Trophoblast cell (in vitro differentiated cells and primary cell): Measurements from ENCODE around the gene ITPK1.

Experiments
- DNase-seq, 2 donors: peaks; one replicate each; pipeline ENCODE4 v3.0.0-alpha.2; 2016
- H2AFZ ChIP-seq: 2 replicates; pipeline ENCODE4 v1.6.1; 2013; ENCODE audit warnings: low read length, moderate library complexity, mild to moderate bottlenecking; ENCODE audit not compliant: insufficient read depth, poor library complexity
- H2AK5ac ChIP-seq: 2 replicates; pipeline ENCODE4 v1.6.1; 2013; ENCODE audit warnings: mild to moderate bottlenecking, low read length
- H2BK120ac ChIP-seq: 2 replicates; pipeline ENCODE4 v1.6.1; 2013; ENCODE audit warnings: low read length, mild to moderate bottlenecking, moderate library complexity; ENCODE audit not compliant: insufficient read depth, poor library complexity
- H2BK12ac ChIP-seq: 2 replicates; pipeline ENCODE4 v1.6.1; 2013; ENCODE audit warnings: mild to moderate bottlenecking, low read length, moderate library complexity
- H2BK5ac ChIP-seq: 2 replicates; pipeline ENCODE4 v1.6.1; 2013; ENCODE audit warnings: low read length, low read depth, moderate library complexity, mild to moderate bottlenecking; ENCODE audit not compliant: poor library complexity
- H3K14ac ChIP-seq: 2 replicates; pipeline ENCODE4 v1.6.1; 2013; ENCODE audit warnings: mild to moderate bottlenecking, low read length
- H3K18ac ChIP-seq: 2 replicates; pipeline ENCODE4 v1.6.1; 2013; ENCODE audit warnings: mild to moderate bottlenecking, low read length
- H3K23ac ChIP-seq: 2 replicates; pipeline ENCODE4 v1.6.1; 2013; ENCODE audit warnings: low read length
- H3K27ac ChIP-seq: 2 replicates; pipeline ENCODE4 v1.5.1; 2013; ENCODE audit warnings: low read depth, mild to moderate bottlenecking, inconsistent platforms, low read length, moderate library complexity
- H3K27me3 ChIP-seq: 2 replicates; pipeline ENCODE4 v1.6.1; 2013; ENCODE audit warnings: inconsistent platforms, mild to moderate bottlenecking, low read length, moderate library complexity; ENCODE audit not compliant: insufficient read depth
- H3K36me3 ChIP-seq, 2 experiments: 1 replicate in 1 of 2; 2 replicates in 1 of 2; pipeline ENCODE4 v1.6.1; 2013; ENCODE audit warnings: low read length in 2 of 2, mild to moderate bottlenecking in 2 of 2, moderate library complexity in 1 of 2; ENCODE audit not compliant: insufficient read depth in 2 of 2, control insufficient read depth in 1 of 2
- H3K4ac ChIP-seq: 2 replicates; pipeline ENCODE4 v1.6.1; 2013; ENCODE audit warnings: low read depth, mild to moderate bottlenecking, low read length, moderate library complexity
- H3K4me1 ChIP-seq, 2 experiments: 1 replicate in 1 of 2; 2 replicates in 1 of 2; pipeline ENCODE4 v1.6.1; 2013; ENCODE audit warnings: low read length in 2 of 2, mild to moderate bottlenecking in 2 of 2, moderate library complexity in 1 of 2; ENCODE audit not compliant: insufficient read depth in 2 of 2, control insufficient read depth in 1 of 2
- H3K4me2 ChIP-seq: 2 replicates; pipeline ENCODE4 v1.6.1; 2013; ENCODE audit warnings: inconsistent platforms, mild to moderate bottlenecking, low read length, moderate library complexity
- H3K4me3 ChIP-seq: 2 replicates; pipeline ENCODE4 v1.5.1; 2013; ENCODE audit warnings: mild to moderate bottlenecking, low read depth, low read length, inconsistent platforms
- H3K79me1 ChIP-seq: one replicate; pipeline ENCODE4 v1.6.1; 2013; ENCODE audit warnings: low read length
- H3K79me2 ChIP-seq: 2 replicates; pipeline ENCODE4 v1.6.1; 2013; ENCODE audit warnings: low read length, mild to moderate bottlenecking; ENCODE audit not compliant: control insufficient read depth, insufficient read depth, poor library complexity
- H3K9ac ChIP-seq: 2 replicates; pipeline ENCODE4 v1.6.1; 2013; ENCODE audit warnings: mild to moderate bottlenecking, low read length
- H3K9me3 ChIP-seq: 2 replicates; pipeline ENCODE4 v1.6.1; 2013; ENCODE audit warnings: low read depth, mild to moderate bottlenecking, control low read depth, inconsistent platforms, low read length; ENCODE audit not compliant: insufficient read depth
- H4K12ac ChIP-seq: 2 replicates; pipeline ENCODE4 v1.6.1; 2013; ENCODE audit warnings: low read depth, mild to moderate bottlenecking, low read length, moderate library complexity
- H4K8ac ChIP-seq: 2 replicates; pipeline ENCODE4 v1.6.1; 2013; ENCODE audit warnings: low read depth, mild to moderate bottlenecking, low read length, moderate library complexity
- H4K91ac ChIP-seq: one replicate; pipeline ENCODE4 v1.6.1; 2013; ENCODE audit warnings: low read depth, mild to moderate bottlenecking, low read length, moderate library complexity
- WGBS: extraction: QIAGEN DNeasy Blood & Tissue Kit; methylation state at CpG from one replicate; pipeline ENCODE4 v1.1.7; 2013; ENCODE audit warnings: missing lambda C conversion rate; ENCODE audit not compliant: insufficient read length, insufficient coverage; ENCODE audit errors: extremely low coverage; 5-methylcytosine and 5-hydroxymethylcytosine counted together

ITPK1 gene

DNA sequence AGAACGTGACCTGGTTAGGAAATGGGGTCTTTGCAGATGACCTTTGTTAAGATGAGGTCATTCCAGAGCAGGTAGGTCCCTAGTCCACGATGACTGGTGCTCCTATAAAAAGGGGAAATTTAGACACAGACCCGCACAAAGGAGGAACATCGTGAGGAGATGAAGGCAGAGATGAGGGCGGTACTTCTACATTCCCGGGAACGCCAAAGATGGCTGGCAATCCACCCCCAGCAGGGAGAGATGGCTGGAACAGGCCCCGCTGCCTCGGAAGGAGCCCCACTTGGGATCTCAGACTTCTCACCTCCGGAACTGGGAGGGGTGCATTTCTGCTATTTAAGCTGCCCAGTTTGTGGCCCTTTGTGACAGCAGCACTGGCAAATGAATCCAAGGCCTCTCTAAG is 85.0 kb downstream of the ITPK1 start:
- Histone ChIP-seq H3K4ac (no peak overlapping the region), H2AK5ac (no peak overlapping the region), H3K14ac (no peak overlapping the region), H3K79me2 (no peaks in the 10 kb centered on the region), H4K8ac (no peak overlapping the region), H3K4me3 (no peak overlapping the region), H3K27me3 (no peaks in the 10 kb centered on the region), H3K4me2 (no peak overlapping the region), H3K23ac (no peak overlapping the region), H2BK120ac (no peak overlapping the region), H2AFZ (no peak overlapping the region), H3K9ac (no peak overlapping the region), H3K18ac (no peak overlapping the region), H4K12ac (no peak overlapping the region), H3K79me1 (no peaks in the 10 kb centered on the region), H4K91ac (no peak overlapping the region), H3K4me1 (peaks cover 2 to 4% of the 10 kb centered on the region in 2 experiments), H2BK12ac (no peak overlapping the region), H3K36me3 (no peaks in the 10 kb centered on the region), H3K9me3 (peaks cover 2% of the 10 kb centered on the region), H3K27ac (no peak overlapping the region), H2BK5ac (no peak overlapping the region)
- no CpG with 5 or more reads among the region's 10 CpGs for WGBS
- DNase-seq = no peak

GRCh38 chr14:93029911-93030508 is 85.7 kb downstream of the ITPK1 start:
- Histone ChIP-seq H4K91ac (no peak overlapping the region), H3K9me3 (peaks cover 2% of the 10 kb centered on the region), H3K79me2 (no peaks in the 10 kb centered on the region), H2BK120ac (no peak overlapping the region), H3K36me3 (no peaks in the 10 kb centered on the region), H3K4me1 (peaks cover 0 to 4% of the 10 kb centered on the region in 2 experiments), H3K4ac (no peak overlapping the region), H4K8ac (no peak overlapping the region), H2BK5ac (no peak overlapping the region), H2AFZ (no peak overlapping the region), H4K12ac (no peak overlapping the region), H3K27ac (no peak overlapping the region), H3K14ac (no peak overlapping the region), H3K9ac (no peak overlapping the region), H2BK12ac (no peak overlapping the region), H3K4me2 (no peak overlapping the region), H3K23ac (no peak overlapping the region), H3K4me3 (no peak overlapping the region), H3K18ac (no peak overlapping the region), H2AK5ac (no peak overlapping the region), H3K27me3 (no peaks in the 10 kb centered on the region), H3K79me1 (no peaks in the 10 kb centered on the region)
- DNase-seq = no peak
- WGBS = no CpG with 5 or more reads among the region's 8 CpGs

- H3K18ac ChIP-seq = no peak overlapping the region
- H3K9ac ChIP-seq = no peak overlapping the region
- no peaks in the 10 kb centered on the region for H3K27me3 ChIP-seq
- H4K8ac ChIP-seq = no peak overlapping the region
- H2BK120ac ChIP-seq = no peak overlapping the region
- no peak overlapping the region for H2AK5ac ChIP-seq
- H3K4me1 ChIP-seq = peaks cover 0 to 4% of the 10 kb centered on the region in 2 experiments
- no peak overlapping the region for H3K27ac ChIP-seq
- H2BK12ac ChIP-seq = no peak overlapping the region
- H3K4me3 ChIP-seq = no peak overlapping the region
- no peak overlapping the region for H2BK5ac ChIP-seq
- H3K23ac ChIP-seq = no peak overlapping the region
- peaks cover 2% of the 10 kb centered on the region for H3K9me3 ChIP-seq
- H4K91ac ChIP-seq = no peak overlapping the region
- no peak overlapping the region for H3K4ac ChIP-seq
- DNase-seq = no peak
- no peaks in the 10 kb centered on the region for H3K36me3 ChIP-seq
- H4K12ac ChIP-seq = no peak overlapping the region
- H3K14ac ChIP-seq = no peak overlapping the region
- WGBS = no CpG with 5 or more reads among the region's 5 CpGs
- H3K79me1 ChIP-seq = no peaks in the 10 kb centered on the region
- no peak overlapping the region for H3K4me2 ChIP-seq
- no peak overlapping the region for H2AFZ ChIP-seq
- H3K79me2 ChIP-seq = no peaks in the 10 kb centered on the region
Observed at GRCh38 chr14:93029417-93029816, 86.3 kb downstream of the ITPK1 start.

DNA sequence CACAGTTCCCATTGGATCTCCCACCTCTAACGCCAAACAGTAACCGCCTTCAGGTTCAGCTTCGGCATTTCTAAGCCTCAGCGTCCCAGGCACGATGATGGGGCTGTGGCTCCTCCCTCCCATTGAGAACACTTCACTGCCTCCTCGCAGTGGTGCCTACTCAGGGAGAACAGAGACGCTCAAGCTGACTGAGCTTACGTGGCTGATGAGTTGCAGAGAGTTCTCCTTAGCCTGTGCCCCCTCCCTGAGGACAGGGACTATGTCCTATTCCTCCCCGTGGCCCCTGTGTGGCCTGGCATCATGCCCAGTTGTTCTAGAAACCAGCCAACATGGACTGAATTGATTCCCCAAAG is 87.0 kb downstream of the ITPK1 start:
- Histone ChIP-seq H3K79me2 (no peaks in the 10 kb centered on the region), H3K79me1 (no peaks in the 10 kb centered on the region), H3K18ac (no peak overlapping the region), H3K23ac (no peak overlapping the region), H3K9me3 (peaks cover 2% of the 10 kb centered on the region), H4K12ac (no peak overlapping the region), H2AK5ac (no peak overlapping the region), H4K91ac (no peak overlapping the region), H2BK5ac (no peak overlapping the region), H3K4me1 (peaks cover 0 to 6% of the 10 kb centered on the region in 2 experiments), H4K8ac (no peak overlapping the region), H2BK120ac (no peak overlapping the region), H3K36me3 (no peaks in the 10 kb centered on the region), H3K27me3 (no peaks in the 10 kb centered on the region), H3K4me3 (no peak overlapping the region), H3K14ac (no peak overlapping the region), H3K27ac (no peak overlapping the region), H3K4me2 (no peak overlapping the region), H2AFZ (no peak overlapping the region), H3K9ac (no peak overlapping the region), H2BK12ac (no peak overlapping the region), H3K4ac (no peak overlapping the region)
- no peak for DNase-seq
- WGBS = no CpG with 5 or more reads among the region's 9 CpGs
